BJ (cell line): ENCODE measurements around the gene SMCO2. TPM values are rescaled to one million over a fixed set of nuclear protein-coding genes. Genes with fewer than 3 reads are reported as not detected.

ENCODE experiments used
- CTCF ChIA-PET: fragments of 350-600 bp; formaldehyde crosslinking; extraction: SDS; loops from one replicate; lab custom pipeline; 2021; ENCODE audit warnings: antibody characterized with exemption, inconsistent platforms; lab: Yijun Ruan, JAX
- POLR2A ChIA-PET: fragments of 300-600 bp; sonication (Branson Sonifier 250); formaldehyde crosslinking; extraction: SDS; loops from one replicate; lab custom pipeline; 2021; ENCODE audit warnings: antibody characterized with exemption; lab: Charles Lee
- DNase-seq: peaks from one replicate; pipeline ENCODE4 v3.0.0-alpha.2; 2011; ENCODE audit warnings: low read depth
- H3K27me3 ChIP-seq: 2 replicates; pipeline ENCODE4 v1.6.0; 2011; ENCODE audit warnings: low read length; ENCODE audit not compliant: control insufficient read depth, insufficient read depth
- H3K36me3 ChIP-seq: 2 replicates; pipeline ENCODE4 v1.5.1; 2011; ENCODE audit warnings: low read length; ENCODE audit not compliant: control insufficient read depth, insufficient read depth
- H3K4me3 ChIP-seq: 2 replicates; pipeline ENCODE4 v1.5.1; 2011; ENCODE audit warnings: low read depth, mild to moderate bottlenecking, control low read depth, low read length
- polyA plus RNA-seq: library from polyadenylated mRNA; depleted of rRNA; stranded (reverse); fragments of >200 nt; gene quantifications from 2 replicates; pipeline ENCODE4 v1.2.3, GENCODE V29; 2011
- TF ChIP-seq, protein P1 (sequence below): IDR thresholded peaks from 2 replicates; pipeline ENCODE4 v1.5.1; 2011; ENCODE audit warnings: low read depth, mild to moderate bottlenecking, control low read depth, inconsistent platforms, low read length, moderate library complexity; ENCODE audit not compliant: insufficient read depth

Gene SMCO2
- polyA plus RNA-seq, 1 experiment, result 0.09 TPM

DNA sequence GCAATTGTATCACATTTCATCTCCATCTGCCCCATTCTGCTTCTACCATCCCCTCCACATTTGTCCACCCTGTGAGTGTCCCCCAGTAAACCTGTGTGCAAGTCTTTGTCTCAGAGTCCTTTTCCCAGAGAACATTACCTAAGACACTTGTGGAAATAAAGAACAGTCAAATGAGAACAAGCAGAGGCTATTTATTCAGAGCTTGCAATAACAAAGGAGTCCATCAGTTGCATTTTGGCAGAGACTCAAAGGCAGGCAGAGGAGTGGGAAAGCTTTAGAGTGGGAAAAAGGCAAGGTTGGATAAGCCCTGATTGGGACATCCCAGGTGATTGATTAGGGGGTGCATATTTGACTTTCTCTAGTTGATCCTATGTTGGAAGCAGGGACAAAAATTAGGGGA lies 59.2 kb downstream of the SMCO2 start:
- DNase-seq, result no peak
- POLR2A ChIA-PET, result interaction anchor here (0.6 kb wide), 1 partner anchor 17 kb away, joined by 3 read pairs; no protein-coding TSS in a partner anchor

DNA sequence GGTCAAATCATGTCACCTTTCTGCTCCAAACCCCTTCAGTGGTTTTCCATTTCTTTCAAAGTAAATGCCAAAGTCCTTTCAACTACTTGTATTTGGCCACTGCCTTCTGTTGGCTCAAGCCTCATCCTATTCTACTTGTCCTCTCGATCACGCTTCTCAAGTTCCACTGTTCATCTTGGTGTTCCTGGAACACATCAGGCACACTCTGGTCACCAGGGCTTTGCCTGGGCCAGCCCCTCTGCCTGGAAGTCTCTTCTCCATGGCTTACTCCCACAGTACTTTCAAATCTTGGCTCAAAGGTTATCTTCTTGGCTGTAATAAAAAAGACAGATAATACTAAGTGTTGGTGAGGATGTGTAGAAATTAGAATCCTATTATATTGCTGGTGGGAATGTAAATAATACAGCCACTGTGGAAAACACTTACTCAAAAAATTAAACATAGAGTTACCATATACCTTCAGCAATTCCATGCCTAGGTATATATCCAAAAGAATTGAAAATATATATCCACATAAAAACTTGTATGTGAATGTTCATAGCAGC lies 60.2 kb downstream of the SMCO2 start:
- no peaks in the 10 kb centered on the region for H3K36me3 ChIP-seq
- H3K27me3 ChIP-seq, result no peaks in the 10 kb centered on the region; the same call in 1 of the 2 replicates
- H3K4me3 ChIP-seq, result no peak overlapping the region
- no peak for DNase-seq
- TF ChIP-seq, protein P1, sequence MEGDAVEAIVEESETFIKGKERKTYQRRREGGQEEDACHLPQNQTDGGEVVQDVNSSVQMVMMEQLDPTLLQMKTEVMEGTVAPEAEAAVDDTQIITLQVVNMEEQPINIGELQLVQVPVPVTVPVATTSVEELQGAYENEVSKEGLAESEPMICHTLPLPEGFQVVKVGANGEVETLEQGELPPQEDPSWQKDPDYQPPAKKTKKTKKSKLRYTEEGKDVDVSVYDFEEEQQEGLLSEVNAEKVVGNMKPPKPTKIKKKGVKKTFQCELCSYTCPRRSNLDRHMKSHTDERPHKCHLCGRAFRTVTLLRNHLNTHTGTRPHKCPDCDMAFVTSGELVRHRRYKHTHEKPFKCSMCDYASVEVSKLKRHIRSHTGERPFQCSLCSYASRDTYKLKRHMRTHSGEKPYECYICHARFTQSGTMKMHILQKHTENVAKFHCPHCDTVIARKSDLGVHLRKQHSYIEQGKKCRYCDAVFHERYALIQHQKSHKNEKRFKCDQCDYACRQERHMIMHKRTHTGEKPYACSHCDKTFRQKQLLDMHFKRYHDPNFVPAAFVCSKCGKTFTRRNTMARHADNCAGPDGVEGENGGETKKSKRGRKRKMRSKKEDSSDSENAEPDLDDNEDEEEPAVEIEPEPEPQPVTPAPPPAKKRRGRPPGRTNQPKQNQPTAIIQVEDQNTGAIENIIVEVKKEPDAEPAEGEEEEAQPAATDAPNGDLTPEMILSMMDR, result no peak
- POLR2A ChIA-PET, result no interaction called here
- CTCF ChIA-PET, result no interaction called here

More for the DNA sequence above, 59.2 kb downstream of the SMCO2 start:
- Histone ChIP-seq H3K36me3 (no peaks in the 10 kb centered on the region), H3K27me3 (no peaks in the 10 kb centered on the region; the same call in 1 of the 2 replicates), H3K4me3 (no peak overlapping the region)
- CTCF ChIA-PET, result interaction anchor here (0.6 to 1.2 kb wide), 2 partner anchors 8 to 19 kb away, joined by 3 read pairs; no protein-coding TSS in a partner anchor
- TF ChIP-seq, protein P1, result no peak

DNA sequence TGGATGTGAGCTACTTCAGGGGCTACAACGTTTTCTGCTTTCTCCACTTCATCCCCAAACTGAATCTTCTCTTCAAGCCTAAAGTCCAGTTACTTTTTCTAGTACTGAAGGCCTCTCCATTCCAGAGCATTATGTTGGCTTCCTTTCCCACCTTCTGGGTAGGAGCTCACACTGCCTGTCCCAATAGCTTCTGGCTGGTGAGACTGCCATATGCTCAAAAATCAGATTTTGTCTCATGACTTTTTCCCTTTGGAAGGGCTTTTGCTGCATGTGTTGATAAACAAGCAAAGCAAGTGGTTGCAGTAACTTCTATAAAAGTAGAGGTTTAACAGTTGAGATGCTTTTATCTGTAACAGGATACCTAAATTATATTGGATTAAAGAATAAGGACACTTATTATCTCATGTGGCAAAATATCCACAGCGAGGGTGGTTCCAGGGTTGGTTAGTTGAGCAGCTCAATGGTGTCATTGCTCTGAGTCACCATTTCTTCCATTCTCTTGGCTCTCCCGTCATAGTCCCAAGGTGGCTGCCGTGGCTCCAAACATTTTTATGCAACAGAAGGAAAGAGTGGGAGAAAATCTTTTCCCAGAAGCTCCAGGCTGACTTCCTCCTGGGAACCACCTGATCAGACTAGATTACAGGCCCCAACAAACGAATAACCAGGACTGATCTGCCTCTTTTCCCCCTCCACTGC lies 62.3 kb downstream of the SMCO2 start:
- no peaks in the 10 kb centered on the region; the same call in 1 of the 2 replicates for H3K27me3 ChIP-seq
- ChIA-PET POLR2A (no interaction called here), CTCF (interaction anchor here (1.7 kb wide), 1 partner anchor 15 kb away, joined by 8 read pairs; the partner anchor contains the start of gene PPFIBP1)
- no peak for DNase-seq
- no peak overlapping the region for H3K4me3 ChIP-seq
- TF ChIP-seq, protein P1, result no peak
- no peaks in the 10 kb centered on the region for H3K36me3 ChIP-seq

DNA sequence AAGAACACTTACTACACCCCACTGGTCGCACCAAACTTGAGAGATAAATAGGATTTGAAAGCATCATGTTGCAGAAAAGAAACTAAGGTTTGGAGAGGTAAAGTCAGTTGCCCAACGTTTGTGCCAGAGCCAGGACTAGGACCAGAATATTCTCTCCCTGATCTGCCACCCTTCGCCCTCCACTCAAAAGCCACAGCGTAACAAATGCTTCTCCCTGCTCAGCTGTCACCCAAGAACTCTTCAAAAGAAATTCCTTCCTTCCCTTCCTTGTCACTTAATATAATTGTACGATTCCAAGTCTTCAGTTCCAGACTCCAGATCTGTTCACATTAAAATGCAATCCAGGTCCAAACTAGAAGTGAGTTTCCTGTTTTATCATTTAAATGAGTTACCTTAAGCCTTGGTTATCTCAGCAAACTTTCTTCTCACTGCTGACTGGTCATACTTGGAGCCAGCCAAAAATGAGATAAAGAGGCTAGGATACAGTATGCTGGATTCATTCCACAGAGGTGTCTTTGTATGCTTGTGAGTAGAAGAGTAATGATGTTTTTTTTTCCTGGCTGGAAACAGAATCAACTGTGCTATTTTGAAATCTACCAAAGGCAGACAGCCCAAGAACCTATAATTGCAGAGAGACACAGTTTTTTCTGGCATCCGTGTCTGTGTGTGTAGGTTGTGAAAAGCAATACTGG lies 64.6 kb downstream of the SMCO2 start:
- ChIA-PET CTCF (no interaction called here), POLR2A (no interaction called here)
- no peaks in the 10 kb centered on the region for H3K36me3 ChIP-seq
- no peaks in the 10 kb centered on the region; the same call in 1 of the 2 replicates for H3K27me3 ChIP-seq
- H3K4me3 ChIP-seq, result no peak overlapping the region
- no peak for DNase-seq
- TF ChIP-seq, protein P1, result no peak

DNA sequence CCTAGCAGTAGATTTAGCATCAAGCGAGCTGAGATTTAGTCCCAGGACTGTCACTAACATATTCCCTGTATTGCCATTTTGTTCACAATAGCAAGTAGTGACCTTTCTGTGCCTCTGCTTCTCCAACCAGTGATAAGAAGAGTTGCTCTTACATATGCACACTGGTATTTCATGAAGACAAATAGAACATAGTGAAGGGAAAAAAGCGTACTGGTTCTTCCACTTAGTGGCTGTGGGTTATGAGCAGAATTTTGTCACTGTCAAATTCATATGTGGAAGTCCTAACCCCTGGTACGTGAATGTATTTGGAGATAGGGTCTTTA lies 65.1 kb downstream of the SMCO2 start:
- no peaks in the 10 kb centered on the region for H3K36me3 ChIP-seq
- no peak overlapping the region for H3K4me3 ChIP-seq
- H3K27me3 ChIP-seq, result no peaks in the 10 kb centered on the region; the same call in 1 of the 2 replicates
- ChIA-PET CTCF (no interaction called here), POLR2A (no interaction called here)
- TF ChIP-seq, protein P1, result no peak
- DNase-seq, result no peak
